Measurements from ENCODE around the gene TMEFF2. TPM values are rescaled to one million over a fixed set of nuclear protein-coding genes. Genes with fewer than 3 reads are reported as not detected.

TMEFF2 gene
- total RNA-seq, 2 donors from 2014 or later: 0.09 TPM; not detected in 1

DNA sequence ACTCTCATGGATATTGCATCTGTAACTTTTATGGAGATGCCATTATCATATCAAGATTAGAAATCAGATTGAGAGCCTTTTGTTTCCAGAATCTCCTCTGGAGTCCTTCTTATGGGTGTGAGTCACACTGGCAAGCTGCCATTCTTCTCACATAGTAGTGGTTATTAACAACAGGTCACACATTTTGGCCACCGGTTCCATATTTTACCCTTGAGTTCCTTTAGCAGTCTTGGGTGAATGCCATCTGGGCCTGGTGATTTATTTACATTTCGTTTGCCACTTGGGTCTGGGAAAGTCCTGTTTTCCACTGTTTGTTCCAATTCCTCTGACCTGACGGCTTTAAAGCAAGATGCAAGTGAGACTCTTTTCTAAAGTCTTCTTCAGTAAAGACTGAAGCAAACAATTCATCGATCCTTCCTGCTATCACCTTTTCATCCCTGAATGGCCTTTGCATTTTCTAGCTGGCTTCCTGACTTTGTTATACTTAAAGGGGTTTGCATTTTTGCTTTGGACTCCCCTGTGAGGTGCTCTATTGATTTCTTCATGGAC is 267.3 kb downstream of the TMEFF2 start:
- Mint-ChIP-seq H3K27me3 (ENCODE audit: insufficient read depth) (no peaks in the 10 kb centered on the region), H3K4me3 (no peak overlapping the region), H3K4me1 (peaks cover 24% of the 10 kb centered on the region), H3K36me3 (ENCODE audit: low read depth) (no peaks in the 10 kb centered on the region), H3K9me3 (peaks cover 6% of the 10 kb centered on the region), H3K27ac (peak overlapping the region; percentile 19)
- Histone ChIP-seq H3K9ac (ENCODE audit: extremely low read depth, low read length, poor library complexity, severe bottlenecking) (no peak overlapping the region), H3K9me3 (ENCODE audit: control insufficient read depth, low read length) (no peaks in the 10 kb centered on the region), H3K27ac (ENCODE audit: low read depth, low read length) (no peak overlapping the region), H3K36me3 (ENCODE audit: control insufficient read depth, insufficient read depth, low read length) (no peaks in the 10 kb centered on the region), H3K4me3 (ENCODE audit: low read length) (no peak overlapping the region), H3K4me1 (ENCODE audit: control insufficient read depth, insufficient read depth, low read length) (no peaks in the 10 kb centered on the region), H3K27me3 (ENCODE audit: control insufficient read depth, insufficient read depth, low read length, poor library complexity, severe bottlenecking) (no peaks in the 10 kb centered on the region)
- TF ChIP-seq, protein P1, sequence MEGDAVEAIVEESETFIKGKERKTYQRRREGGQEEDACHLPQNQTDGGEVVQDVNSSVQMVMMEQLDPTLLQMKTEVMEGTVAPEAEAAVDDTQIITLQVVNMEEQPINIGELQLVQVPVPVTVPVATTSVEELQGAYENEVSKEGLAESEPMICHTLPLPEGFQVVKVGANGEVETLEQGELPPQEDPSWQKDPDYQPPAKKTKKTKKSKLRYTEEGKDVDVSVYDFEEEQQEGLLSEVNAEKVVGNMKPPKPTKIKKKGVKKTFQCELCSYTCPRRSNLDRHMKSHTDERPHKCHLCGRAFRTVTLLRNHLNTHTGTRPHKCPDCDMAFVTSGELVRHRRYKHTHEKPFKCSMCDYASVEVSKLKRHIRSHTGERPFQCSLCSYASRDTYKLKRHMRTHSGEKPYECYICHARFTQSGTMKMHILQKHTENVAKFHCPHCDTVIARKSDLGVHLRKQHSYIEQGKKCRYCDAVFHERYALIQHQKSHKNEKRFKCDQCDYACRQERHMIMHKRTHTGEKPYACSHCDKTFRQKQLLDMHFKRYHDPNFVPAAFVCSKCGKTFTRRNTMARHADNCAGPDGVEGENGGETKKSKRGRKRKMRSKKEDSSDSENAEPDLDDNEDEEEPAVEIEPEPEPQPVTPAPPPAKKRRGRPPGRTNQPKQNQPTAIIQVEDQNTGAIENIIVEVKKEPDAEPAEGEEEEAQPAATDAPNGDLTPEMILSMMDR (conservative IDR thresholded peaks at IDR 0.05): no peak
- DNase-seq: peak; percentile 43
- 65 to 74% methylated on average over 3 to 4 of the region's 4 CpGs for WGBS, 2 experiments (ENCODE audit: insufficient coverage in 1 of 2, insufficient read length in 1 of 2)

DNA sequence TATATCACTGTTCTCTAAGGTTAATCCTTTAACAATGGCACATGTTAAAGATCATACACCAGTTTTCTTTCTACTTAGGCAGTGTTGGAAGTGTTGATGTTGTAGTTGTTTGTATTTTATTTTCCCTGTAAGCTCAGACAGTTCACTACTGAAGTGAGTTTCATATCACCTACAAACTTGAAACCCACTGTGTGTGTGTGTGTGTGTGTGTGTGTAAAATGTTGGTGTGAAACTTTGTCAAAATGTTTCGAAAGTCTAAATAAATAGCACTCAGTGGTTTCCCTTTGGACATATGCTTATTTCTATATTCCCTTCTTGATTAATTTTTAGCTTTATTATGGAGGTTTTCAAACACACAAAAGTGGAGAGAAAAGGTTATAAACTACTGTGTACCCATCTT is 268.1 kb downstream of the TMEFF2 start:
- TF ChIP-seq, protein P1 (conservative IDR thresholded peaks at IDR 0.05): no peak
- no CpG with 5 or more reads among the region's 1 CpG for WGBS, 2 experiments (ENCODE audit: insufficient coverage in 1 of 2, insufficient read length in 1 of 2)
- H3K4me1 Mint-ChIP-seq: peaks cover 24% of the 10 kb centered on the region
- no peak for DNase-seq
- H3K27me3 Mint-ChIP-seq (ENCODE audit: insufficient read depth): no peaks in the 10 kb centered on the region
- Histone ChIP-seq H3K27me3 (ENCODE audit: control insufficient read depth, insufficient read depth, low read length, poor library complexity, severe bottlenecking) (no peaks in the 10 kb centered on the region), H3K4me3 (ENCODE audit: low read length) (no peak overlapping the region), H3K9ac (ENCODE audit: extremely low read depth, low read length, poor library complexity, severe bottlenecking) (no peak overlapping the region), H3K4me1 (ENCODE audit: control insufficient read depth, insufficient read depth, low read length) (no peaks in the 10 kb centered on the region), H3K9me3 (ENCODE audit: control insufficient read depth, low read length) (no peaks in the 10 kb centered on the region), H3K36me3 (ENCODE audit: control insufficient read depth, insufficient read depth, low read length) (no peaks in the 10 kb centered on the region), H3K27ac (ENCODE audit: low read depth, low read length) (no peak overlapping the region)
- H3K9me3 Mint-ChIP-seq: peaks cover 10% of the 10 kb centered on the region
- H3K27ac Mint-ChIP-seq: no peak overlapping the region
- no peak overlapping the region for H3K4me3 Mint-ChIP-seq
- no peaks in the 10 kb centered on the region for H3K36me3 Mint-ChIP-seq (ENCODE audit: low read depth)

DNA sequence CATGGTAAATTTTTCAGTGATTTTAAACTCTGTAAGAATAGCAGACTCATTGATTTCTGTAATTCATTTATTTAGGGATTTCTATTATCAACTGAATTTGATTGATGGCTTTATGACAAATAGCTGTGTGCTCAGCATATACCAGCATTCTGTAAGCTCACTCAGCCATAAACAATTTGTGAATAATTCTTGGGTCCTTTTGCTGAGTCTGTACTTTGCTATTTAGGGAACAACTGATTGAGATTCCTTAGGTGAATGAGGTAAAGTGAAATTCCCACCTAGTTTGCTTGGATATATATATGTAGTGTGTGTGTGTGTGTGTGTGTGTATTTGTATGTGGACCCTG is 271.1 kb downstream of the TMEFF2 start:
- DNase-seq: no peak
- Histone ChIP-seq H3K4me1 (ENCODE audit: control insufficient read depth, insufficient read depth, low read length) (no peaks in the 10 kb centered on the region), H3K27me3 (ENCODE audit: control insufficient read depth, insufficient read depth, low read length, poor library complexity, severe bottlenecking) (no peaks in the 10 kb centered on the region), H3K4me3 (ENCODE audit: low read length) (no peak overlapping the region), H3K9ac (ENCODE audit: extremely low read depth, low read length, poor library complexity, severe bottlenecking) (no peak overlapping the region), H3K27ac (ENCODE audit: low read depth, low read length) (no peak overlapping the region), H3K9me3 (ENCODE audit: control insufficient read depth, low read length) (no peaks in the 10 kb centered on the region), H3K36me3 (ENCODE audit: control insufficient read depth, insufficient read depth, low read length) (no peaks in the 10 kb centered on the region)
- Mint-ChIP-seq H3K4me1 (peaks cover 19% of the 10 kb centered on the region), H3K27me3 (ENCODE audit: insufficient read depth) (no peaks in the 10 kb centered on the region), H3K9me3 (peaks cover 10% of the 10 kb centered on the region), H3K36me3 (ENCODE audit: low read depth) (no peaks in the 10 kb centered on the region), H3K4me3 (no peak overlapping the region), H3K27ac (no peak overlapping the region)
- TF ChIP-seq, protein P1 (conservative IDR thresholded peaks at IDR 0.05): no peak
